Daoy (cell line): ENCODE data around the gene SLC15A4. TPM values are rescaled to one million over a fixed set of nuclear protein-coding genes. Genes with fewer than 3 reads are reported as not detected.
"Not testable (repeated sequence)": the region's sequence is repeated elsewhere in the genome, so short reads cannot be mapped to it uniquely, and the experiment has no call there.

Source experiments
- DNase-seq: peaks from one replicate; pipeline ENCODE4 v3.0.0-alpha.2; 2015; ENCODE audit warnings: low read depth
- total RNA-seq: library from RNA; depleted of rRNA; stranded (reverse); fragments of >200 nt; shearing (Covaris generic); gene quantifications from 2 replicates; pipeline ENCODE4 v1.2.3, GENCODE V29; 2014

SLC15A4 gene
- total RNA-seq, 1 experiment from 2014 or later = 41.4 TPM

GRCh38 chr12:128814411-128815261 is 9.1 kb downstream of the SLC15A4 start:
- no peak for DNase-seq

- peak; percentile 41 for DNase-seq
Measured at GRCh38 chr12:128813883-128814282, 9.9 kb downstream of the SLC15A4 start.

- DNase-seq = peak; percentile 74
Measured at GRCh38 chr12:128813392-128813791, 10.4 kb downstream of the SLC15A4 start.

- DNase-seq = no peak
Measured at GRCh38 chr12:128811806-128812205, 12.0 kb downstream of the SLC15A4 start.

- DNase-seq = no peak
Measured at GRCh38 chr12:128810182-128811127, 13.3 kb downstream of the SLC15A4 start.

DNA sequence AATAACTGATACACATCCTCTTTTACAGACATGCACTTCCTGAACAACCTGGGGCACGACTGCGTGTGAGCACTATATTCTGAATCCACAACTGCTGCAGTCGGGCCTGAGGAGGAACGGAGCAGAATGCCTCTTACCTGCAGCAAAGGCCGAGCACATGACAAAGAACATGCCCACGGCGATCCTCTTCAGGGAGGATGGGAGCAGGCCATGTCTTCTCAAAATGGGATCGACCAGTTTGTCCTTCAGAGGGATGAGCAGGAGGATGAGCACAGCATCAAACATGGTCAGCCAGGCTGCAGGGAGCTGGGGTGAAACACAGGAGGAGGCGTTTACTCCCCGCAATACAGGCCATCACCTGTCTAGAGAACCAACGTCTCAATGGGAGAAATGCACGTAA is 15.1 kb downstream of the SLC15A4 start:
- no peak for DNase-seq

DNA sequence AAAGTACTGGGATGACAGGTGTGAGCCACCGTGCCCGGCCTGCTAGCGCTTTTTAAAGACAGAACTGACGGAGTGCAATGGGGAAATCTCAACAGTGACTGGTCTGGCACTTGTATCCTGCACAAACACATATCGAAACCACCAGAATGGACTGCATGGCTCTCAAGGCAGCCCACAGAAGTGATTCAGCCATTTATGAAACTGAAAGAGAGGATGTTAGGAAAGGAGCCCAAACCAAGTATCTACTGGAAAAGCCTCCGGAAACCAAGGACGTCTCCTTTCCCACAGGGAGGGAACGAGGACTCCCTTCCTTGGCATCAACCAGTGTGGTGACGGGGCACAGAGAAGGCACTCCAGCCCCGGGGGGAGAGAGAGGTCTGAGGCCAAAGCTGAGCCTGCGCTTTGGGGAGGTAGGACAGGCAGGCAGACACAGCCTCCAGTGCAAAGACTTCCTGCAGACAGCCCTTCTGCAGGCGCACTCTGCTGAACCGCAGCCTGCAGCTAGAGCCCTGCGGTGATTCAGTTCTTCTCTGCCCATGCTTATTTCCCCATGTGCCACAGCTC is 16.5 kb downstream of the SLC15A4 start:
- DNase-seq = peak; percentile 90

GRCh38 chr12:128806573-128806972 is 17.2 kb downstream of the SLC15A4 start:
- DNase-seq = no peak

DNA sequence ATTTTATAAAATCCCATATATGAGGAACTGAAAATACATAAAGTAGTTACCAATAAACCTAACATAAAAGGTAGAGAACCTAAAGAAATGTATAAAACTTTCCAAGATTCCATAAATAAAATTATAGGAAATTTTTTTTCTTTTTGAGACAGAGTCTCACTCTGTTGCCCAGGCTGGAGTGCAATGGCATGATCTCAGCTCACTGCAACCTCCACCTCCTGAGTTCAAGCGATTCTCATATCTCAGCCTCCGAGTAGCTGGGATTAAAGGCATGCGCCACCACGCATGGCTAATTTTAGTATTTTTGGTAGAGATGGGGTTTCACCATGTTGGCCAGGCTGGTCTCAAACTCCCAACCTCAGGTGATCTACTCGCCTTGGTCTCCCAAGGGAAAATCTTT is 18.4 kb downstream of the SLC15A4 start:
- not testable (repeated sequence) for DNase-seq

DNA sequence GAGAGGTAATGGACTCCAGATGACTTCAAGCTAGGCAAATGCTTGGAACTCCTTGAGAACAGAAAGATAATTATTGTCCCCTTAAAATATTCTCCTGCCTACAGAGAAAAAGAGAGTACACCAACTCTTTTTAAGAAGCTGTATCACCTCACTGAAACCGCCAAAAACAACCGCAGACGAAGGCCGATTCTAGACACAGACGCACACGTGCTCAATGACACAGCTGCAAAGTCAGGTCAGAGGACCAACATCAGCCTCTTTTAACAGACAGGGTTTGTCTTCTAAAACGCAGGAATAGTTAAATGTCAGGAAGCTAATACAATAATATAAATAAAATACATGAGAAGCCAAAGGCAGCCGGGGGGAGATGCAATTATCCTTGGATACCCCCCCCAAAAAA is 19.0 kb downstream of the SLC15A4 start:
- no peak for DNase-seq

GRCh38 chr12:128803788-128804187 is 20.0 kb downstream of the SLC15A4 start:
- DNase-seq = peak; percentile 90

GRCh38 chr12:128802756-128803155 is 21.0 kb downstream of the SLC15A4 start:
- DNase-seq = no peak

GRCh38 chr12:128801879-128802391 is 21.8 kb downstream of the SLC15A4 start:
- DNase-seq = peak; percentile 82

GRCh38 chr12:128800606-128801005 is 23.2 kb downstream of the SLC15A4 start:
- DNase-seq = no peak

- DNase-seq = no peak
Measured at GRCh38 chr12:128798571-128799341, 25.0 kb downstream of the SLC15A4 start.

GRCh38 chr12:128797119-128798118 is 26.3 kb downstream of the SLC15A4 start:
- DNase-seq = peak; percentile 88

DNA sequence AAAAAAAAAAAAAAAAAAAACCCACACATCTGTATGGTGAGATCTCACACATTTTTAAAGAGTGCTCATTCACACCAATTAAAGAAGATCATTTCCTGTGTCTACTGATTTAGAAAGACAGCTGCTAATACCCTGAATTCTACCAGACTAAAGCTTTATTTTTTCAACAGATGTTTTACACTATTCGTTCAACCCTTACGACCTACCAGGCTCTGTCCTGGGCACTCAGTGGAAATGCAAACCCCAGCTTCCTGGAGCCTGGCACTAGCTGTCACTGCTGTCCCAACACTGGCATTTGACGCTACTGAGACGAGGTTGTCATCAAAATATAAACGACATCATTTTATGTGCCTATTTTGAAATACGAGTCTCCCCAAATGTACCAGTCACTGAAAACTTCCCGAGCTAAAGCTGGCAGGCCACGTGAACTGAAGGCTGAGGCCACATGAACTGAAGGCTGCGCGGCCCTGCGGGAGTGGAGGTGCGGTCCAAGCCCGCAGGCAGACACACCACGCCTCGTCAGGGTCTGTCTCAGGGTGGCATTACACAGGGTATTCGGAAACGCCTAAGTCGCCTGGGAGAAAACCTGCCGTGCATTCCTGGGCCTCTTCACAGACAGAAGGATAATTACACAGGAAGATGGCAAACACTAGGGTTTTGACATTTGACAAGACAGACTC is 27.2 kb downstream of the SLC15A4 start:
- DNase-seq = no peak

- no peak for DNase-seq
Measured at GRCh38 chr12:128795530-128796361, 28.0 kb downstream of the SLC15A4 start.
